HepG2 (cell line): ENCODE measurements around the gene LMX1B. TPM values are rescaled to one million over a fixed set of nuclear protein-coding genes. Genes with fewer than 3 reads are reported as not detected.

ENCODE experiments used
- FOSL1 ChIP-seq: sonication (generic); formaldehyde crosslinking; IDR thresholded peaks from 2 replicates; pipeline ENCODE4 v1.9.0; 2021; ENCODE audit warnings: missing genetic modification reagents, borderline replicate concordance
- SMAD1 ChIP-seq: sonication (generic); formaldehyde crosslinking; IDR thresholded peaks from 2 replicates; pipeline ENCODE4 v1.4.0; 2020; ENCODE audit warnings: missing genetic modification reagents, low read depth, mild to moderate bottlenecking, borderline replicate concordance
- ZNF687 ChIP-seq: sonication (generic); formaldehyde crosslinking; IDR thresholded peaks from 2 replicates; pipeline ENCODE4 v1.5.1; 2020; ENCODE audit warnings: mild to moderate bottlenecking, missing genetic modification reagents, moderate library complexity
- polyA plus RNA-seq, 8 experiments: library from polyadenylated mRNA; depleted of rRNA in 3 of 8; stranded (reverse) in 7 of 8; unstranded in 1 of 8; fragments of >200 nt; fragmentation: Illumina TruSeq in 4 of 8; extraction: Trizol in 4 of 8; gene quantifications; 2 replicates each; pipeline versions ENCODE4 v1.2.1 to v1.2.3, GENCODE V29; 2011 to 2016; ENCODE audit warnings: low read depth in 4 of 8, missing spikeins in 1 of 8, mixed read lengths in 1 of 8; ENCODE audit not compliant: insufficient read depth in 1 of 8
- total RNA-seq, 5 experiments: library from RNA; depleted of rRNA; stranded (reverse); fragments of >200 nt; fragmentation: Illumina TruSeq; extraction: Trizol; gene quantifications; 2 replicates each; pipeline ENCODE4 v1.2.3, GENCODE V29; 2016; ENCODE audit warnings: low read depth in 1 of 5
- TF ChIP-seq, protein P1 (sequence below), 2 experiments: fragments of 450-650 bp in 1 of 2; sonication (generic) in 1 of 2; formaldehyde crosslinking in 1 of 2; IDR thresholded peaks; 2 replicates each; pipeline versions ENCODE4 v1.6.1 to v1.8.0; 2016 to 2022; ENCODE audit warnings: antibody characterized with exemption in 1 of 2, mild to moderate bottlenecking in 1 of 2, missing genetic modification reagents in 1 of 2

LMX1B gene
- total and polyA plus RNA-seq, 2 of the 13 experiments (the other 11 are each of a cell fraction or from before 2014, with no cell fraction given), result not detected

- TF ChIP-seq, protein P1, sequence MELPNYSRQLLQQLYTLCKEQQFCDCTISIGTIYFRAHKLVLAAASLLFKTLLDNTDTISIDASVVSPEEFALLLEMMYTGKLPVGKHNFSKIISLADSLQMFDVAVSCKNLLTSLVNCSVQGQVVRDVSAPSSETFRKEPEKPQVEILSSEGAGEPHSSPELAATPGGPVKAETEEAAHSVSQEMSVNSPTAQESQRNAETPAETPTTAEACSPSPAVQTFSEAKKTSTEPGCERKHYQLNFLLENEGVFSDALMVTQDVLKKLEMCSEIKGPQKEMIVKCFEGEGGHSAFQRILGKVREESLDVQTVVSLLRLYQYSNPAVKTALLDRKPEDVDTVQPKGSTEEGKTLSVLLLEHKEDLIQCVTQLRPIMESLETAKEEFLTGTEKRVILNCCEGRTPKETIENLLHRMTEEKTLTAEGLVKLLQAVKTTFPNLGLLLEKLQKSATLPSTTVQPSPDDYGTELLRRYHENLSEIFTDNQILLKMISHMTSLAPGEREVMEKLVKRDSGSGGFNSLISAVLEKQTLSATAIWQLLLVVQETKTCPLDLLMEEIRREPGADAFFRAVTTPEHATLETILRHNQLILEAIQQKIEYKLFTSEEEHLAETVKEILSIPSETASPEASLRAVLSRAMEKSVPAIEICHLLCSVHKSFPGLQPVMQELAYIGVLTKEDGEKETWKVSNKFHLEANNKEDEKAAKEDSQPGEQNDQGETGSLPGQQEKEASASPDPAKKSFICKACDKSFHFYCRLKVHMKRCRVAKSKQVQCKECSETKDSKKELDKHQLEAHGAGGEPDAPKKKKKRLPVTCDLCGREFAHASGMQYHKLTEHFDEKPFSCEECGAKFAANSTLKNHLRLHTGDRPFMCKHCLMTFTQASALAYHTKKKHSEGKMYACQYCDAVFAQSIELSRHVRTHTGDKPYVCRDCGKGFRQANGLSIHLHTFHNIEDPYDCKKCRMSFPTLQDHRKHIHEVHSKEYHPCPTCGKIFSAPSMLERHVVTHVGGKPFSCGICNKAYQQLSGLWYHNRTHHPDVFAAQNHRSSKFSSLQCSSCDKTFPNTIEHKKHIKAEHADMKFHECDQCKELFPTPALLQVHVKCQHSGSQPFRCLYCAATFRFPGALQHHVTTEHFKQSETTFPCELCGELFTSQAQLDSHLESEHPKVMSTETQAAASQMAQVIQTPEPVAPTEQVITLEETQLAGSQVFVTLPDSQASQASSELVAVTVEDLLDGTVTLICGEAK (IDR thresholded peaks at IDR 0.05), result no peak
- TF ChIP-seq, protein P1 (CRISPR knock-in tag; IDR thresholded peaks at IDR 0.05), result no peak
- peak; percentile 29; the same call in 1 of the 2 replicates for TF ChIP-seq ZNF687 (CRISPR knock-in tag)
- TF ChIP-seq FOSL1 (CRISPR knock-in tag), result no peak
- TF ChIP-seq SMAD1 (CRISPR knock-in tag), result 0 out of 2 replicates have a peak, but pooled peaks have one; percentile 40
Measured at GRCh38 chr9:126722252-126722921, 108.7 kb downstream of the LMX1B start (continued).
